BE2C (cell line): ENCODE measurements around the gene COL26A1.

ENCODE experiments used
- DNase-seq: peaks from one replicate; pipeline ENCODE4 v3.0.0-alpha.2; 2020
- H3K27me3 ChIP-seq: fragments of 250-450 bp; sonication (Bioruptor Pico); 2 replicates; pipeline ENCODE4 v1.5.1; 2020; ENCODE audit warnings: mild to moderate bottlenecking
- H3K36me3 ChIP-seq: fragments of 250-450 bp; sonication (Bioruptor Pico); 2 replicates; pipeline ENCODE4 v1.5.1; 2020; ENCODE audit warnings: mild to moderate bottlenecking
- H3K4me1 ChIP-seq: fragments of 250-450 bp; sonication (Bioruptor Pico); 2 replicates; pipeline ENCODE4 v1.5.1; 2020
- H3K4me3 ChIP-seq: 2 replicates; pipeline ENCODE4 v1.5.1; 2011; ENCODE audit warnings: low read depth, low read length
- H3K9me3 ChIP-seq: fragments of 250-450 bp; sonication (Bioruptor Pico); 2 replicates; pipeline ENCODE4 v1.5.1; 2020
- CTCF ChIP-seq: IDR thresholded peaks from 2 replicates; pipeline ENCODE4 v1.5.1; 2012; ENCODE audit warnings: mild to moderate bottlenecking, low read depth, low read length

Gene COL26A1

GRCh38 chr7:101386558-101387231, 24.0 kb downstream of the COL26A1 start:
- peak; percentile 88 for DNase-seq
- H3K4me3 ChIP-seq, result peak overlapping the region; percentile 54
- H3K4me1 ChIP-seq, result no peaks in the 10 kb centered on the region; the same call in 1 of the 2 replicates
- H3K9me3 ChIP-seq, result no peaks in the 10 kb centered on the region
- H3K36me3 ChIP-seq, result no peaks in the 10 kb centered on the region
- H3K27me3 ChIP-seq, result no peaks in the 10 kb centered on the region
- no peak for TF ChIP-seq CTCF

- Histone ChIP-seq H3K9me3 (no peaks in the 10 kb centered on the region), H3K4me3 (no peak overlapping the region), H3K4me1 (no peaks in the 10 kb centered on the region; the same call in 1 of the 2 replicates), H3K27me3 (no peaks in the 10 kb centered on the region), H3K36me3 (no peaks in the 10 kb centered on the region)
- TF ChIP-seq CTCF, result no peak
- peak; percentile 68 for DNase-seq
Observed at GRCh38 chr7:101390901-101391301, 28.2 kb downstream of the COL26A1 start.

- TF ChIP-seq CTCF, result no peak
- Histone ChIP-seq H3K36me3 (no peaks in the 10 kb centered on the region), H3K27me3 (no peaks in the 10 kb centered on the region), H3K4me3 (no peak overlapping the region), H3K4me1 (no peaks in the 10 kb centered on the region; the same call in 1 of the 2 replicates), H3K9me3 (no peaks in the 10 kb centered on the region)
- DNase-seq, result no peak
Observed at GRCh38 chr7:101391991-101392390, 29.3 kb downstream of the COL26A1 start.

- H3K4me3 ChIP-seq, result no peak overlapping the region
- H3K4me1 ChIP-seq, result no peaks in the 10 kb centered on the region; the same call in 1 of the 2 replicates
- no peak for TF ChIP-seq CTCF
- no peak for DNase-seq
- no peaks in the 10 kb centered on the region; the same call in 1 of the 2 replicates for H3K9me3 ChIP-seq
- no peaks in the 10 kb centered on the region for H3K36me3 ChIP-seq
- no peaks in the 10 kb centered on the region for H3K27me3 ChIP-seq
Observed at GRCh38 chr7:101393865-101394264, 31.2 kb downstream of the COL26A1 start.

- Histone ChIP-seq H3K27me3 (no peaks in the 10 kb centered on the region), H3K9me3 (no peaks in the 10 kb centered on the region; the same call in 1 of the 2 replicates), H3K36me3 (no peaks in the 10 kb centered on the region), H3K4me3 (no peak overlapping the region), H3K4me1 (no peaks in the 10 kb centered on the region; the same call in 1 of the 2 replicates)
- TF ChIP-seq CTCF, result no peak
- DNase-seq, result no peak
Observed at GRCh38 chr7:101395376-101395775, 32.7 kb downstream of the COL26A1 start.

GRCh38 chr7:101397243-101397642, 34.6 kb downstream of the COL26A1 start:
- no peaks in the 10 kb centered on the region for H3K4me1 ChIP-seq

More at GRCh38 chr7:101397243-101397642, 34.6 kb downstream of the COL26A1 start:
- no peak overlapping the region for H3K4me3 ChIP-seq
- H3K9me3 ChIP-seq, result no peaks in the 10 kb centered on the region; the same call in 1 of the 2 replicates
- peaks cover 16% of the 10 kb centered on the region for H3K27me3 ChIP-seq
- no peaks in the 10 kb centered on the region for H3K36me3 ChIP-seq
- no peak for DNase-seq
- TF ChIP-seq CTCF, result no peak
